Measurements from ENCODE around the gene RNPS1.

RNPS1 gene

DNA sequence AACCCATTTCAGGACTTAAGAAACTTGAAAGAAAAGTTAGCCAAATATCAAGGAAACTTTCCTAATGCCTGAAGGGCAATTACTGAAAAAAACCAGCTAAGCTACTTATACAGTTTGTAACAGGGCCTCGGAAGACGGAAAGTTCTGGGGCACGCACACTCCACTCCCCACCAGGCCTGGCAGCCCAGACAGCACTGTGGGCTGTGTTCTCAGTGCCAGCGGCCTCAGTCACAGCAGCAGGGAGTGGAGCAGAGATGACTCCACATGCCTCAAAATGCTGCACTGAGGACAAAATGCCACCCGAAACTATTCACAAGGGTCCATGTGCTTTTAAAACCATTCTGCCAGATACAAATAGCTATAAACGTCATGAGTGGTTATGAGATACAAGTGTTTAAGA lies 10.2 kb downstream of the RNPS1 start:
- Histone ChIP-seq H3K4me3 (ENCODE audit: low read depth in 1 of 2, low read length in 2 of 2) (no peak overlapping the region), H3K36me3 (ENCODE audit: insufficient read depth, low read length) (peaks cover 98% of the 10 kb centered on the region), H3K27ac (ENCODE audit: low read length) (no peak overlapping the region), H2AFZ (ENCODE audit: low read depth, low read length) (no peak overlapping the region), H3K4me2 (ENCODE audit: insufficient read depth, low read length) (no peak overlapping the region), H3K27me3 (ENCODE audit: insufficient read depth, low read length, poor library complexity) (no peaks in the 10 kb centered on the region), H3K79me2 (ENCODE audit: insufficient read depth, low read length) (peaks cover 55% of the 10 kb centered on the region), H3K9me3 (ENCODE audit: insufficient read depth, low read length, severe bottlenecking) (no peaks in the 10 kb centered on the region), H3K9ac (ENCODE audit: low read depth, low read length) (no peak overlapping the region), H4K20me1 (ENCODE audit: insufficient read depth, low read length) (peaks cover 46% of the 10 kb centered on the region), H3K4me1 (ENCODE audit: insufficient read depth, low read length) (no peaks in the 10 kb centered on the region)
- DNase-seq, result no peak
- no peak for ATAC-seq (ENCODE audit: insufficient read depth, low read depth)
- TF ChIP-seq, protein P1, sequence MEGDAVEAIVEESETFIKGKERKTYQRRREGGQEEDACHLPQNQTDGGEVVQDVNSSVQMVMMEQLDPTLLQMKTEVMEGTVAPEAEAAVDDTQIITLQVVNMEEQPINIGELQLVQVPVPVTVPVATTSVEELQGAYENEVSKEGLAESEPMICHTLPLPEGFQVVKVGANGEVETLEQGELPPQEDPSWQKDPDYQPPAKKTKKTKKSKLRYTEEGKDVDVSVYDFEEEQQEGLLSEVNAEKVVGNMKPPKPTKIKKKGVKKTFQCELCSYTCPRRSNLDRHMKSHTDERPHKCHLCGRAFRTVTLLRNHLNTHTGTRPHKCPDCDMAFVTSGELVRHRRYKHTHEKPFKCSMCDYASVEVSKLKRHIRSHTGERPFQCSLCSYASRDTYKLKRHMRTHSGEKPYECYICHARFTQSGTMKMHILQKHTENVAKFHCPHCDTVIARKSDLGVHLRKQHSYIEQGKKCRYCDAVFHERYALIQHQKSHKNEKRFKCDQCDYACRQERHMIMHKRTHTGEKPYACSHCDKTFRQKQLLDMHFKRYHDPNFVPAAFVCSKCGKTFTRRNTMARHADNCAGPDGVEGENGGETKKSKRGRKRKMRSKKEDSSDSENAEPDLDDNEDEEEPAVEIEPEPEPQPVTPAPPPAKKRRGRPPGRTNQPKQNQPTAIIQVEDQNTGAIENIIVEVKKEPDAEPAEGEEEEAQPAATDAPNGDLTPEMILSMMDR (IDR thresholded peaks at IDR 0.05; ENCODE audit: borderline replicate concordance, extremely low read depth, low read length, poor library complexity, severe bottlenecking), result no peak
- no peak for TF ChIP-seq EZH2 (IDR thresholded peaks at IDR 0.05; ENCODE audit: borderline replicate concordance, low read depth, low read length, severe bottlenecking)

DNA sequence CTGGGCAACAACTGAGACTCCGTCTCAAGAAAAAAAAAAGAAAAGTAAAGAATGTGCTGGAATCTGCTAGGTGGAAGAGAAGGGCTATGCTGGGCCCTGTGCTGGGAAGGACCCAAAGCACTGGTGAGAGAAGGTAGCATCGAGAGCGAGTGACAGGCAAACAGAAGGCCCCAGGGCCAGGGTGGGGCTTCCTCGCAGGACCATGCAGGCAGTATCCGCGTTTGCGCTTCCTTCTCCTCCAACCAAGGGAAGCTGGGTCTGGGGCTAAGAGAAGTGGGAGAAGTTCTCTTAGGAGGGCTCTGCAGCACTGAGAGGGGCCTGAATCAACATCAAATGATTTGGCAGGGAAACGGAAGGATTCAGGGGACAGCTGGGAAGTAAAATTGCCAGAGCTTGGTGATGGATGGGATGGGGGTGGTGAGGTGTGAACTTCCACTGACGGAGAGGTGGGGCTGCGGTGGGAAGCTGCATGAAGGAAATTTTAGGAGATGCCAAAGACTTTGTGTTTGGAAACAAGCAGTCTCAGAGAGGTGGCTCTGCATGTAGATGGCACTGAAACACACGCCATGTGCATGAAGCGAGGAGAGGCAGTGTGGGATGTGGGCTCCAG lies 11.3 kb downstream of the RNPS1 start:
- ATAC-seq (ENCODE audit: insufficient read depth, low read depth), result no peak
- peaks cover 45% of the 10 kb centered on the region for H3K79me2 ChIP-seq (ENCODE audit: insufficient read depth, low read length)

DNA sequence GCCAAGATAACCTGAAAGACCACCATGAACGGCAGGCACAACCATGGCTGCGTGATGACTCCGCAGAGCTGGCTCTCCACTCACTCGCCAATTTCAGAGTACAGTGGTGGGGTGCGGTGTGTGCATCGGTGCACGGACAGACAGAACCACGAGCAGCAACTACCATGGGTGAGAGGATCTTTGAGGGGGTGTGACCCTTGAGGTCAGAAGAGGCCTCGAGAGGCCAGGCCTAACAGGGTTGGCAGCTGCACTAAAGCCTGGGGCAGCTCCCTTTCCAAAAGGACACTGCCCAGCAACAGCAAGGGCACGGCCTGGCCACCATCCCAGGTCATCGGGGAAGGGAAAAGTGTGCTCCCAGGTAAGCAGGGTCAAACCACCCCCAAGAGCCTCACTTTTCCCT lies 14.6 kb downstream of the RNPS1 start:
- peaks cover 21% of the 10 kb centered on the region for H3K79me2 ChIP-seq (ENCODE audit: insufficient read depth, low read length)
- no peak overlapping the region for H3K4me2 ChIP-seq (ENCODE audit: insufficient read depth, low read length)
- no peak overlapping the region for H2AFZ ChIP-seq (ENCODE audit: low read depth, low read length)
- H3K9me3 ChIP-seq (ENCODE audit: insufficient read depth, low read length, severe bottlenecking), result no peaks in the 10 kb centered on the region
- peaks cover 81% of the 10 kb centered on the region for H3K36me3 ChIP-seq (ENCODE audit: insufficient read depth, low read length)
- H3K27ac ChIP-seq (ENCODE audit: low read length), result no peak overlapping the region
- peaks cover 37% of the 10 kb centered on the region for H4K20me1 ChIP-seq (ENCODE audit: insufficient read depth, low read length)
- no peak for DNase-seq
- no peaks in the 10 kb centered on the region for H3K27me3 ChIP-seq (ENCODE audit: insufficient read depth, low read length, poor library complexity)
- no peak overlapping the region for H3K4me3 ChIP-seq (ENCODE audit: low read depth in 1 of 2, low read length in 2 of 2)
- no peak overlapping the region for H3K9ac ChIP-seq (ENCODE audit: low read depth, low read length)
- TF ChIP-seq, protein P1 (IDR thresholded peaks at IDR 0.05; ENCODE audit: borderline replicate concordance, extremely low read depth, low read length, poor library complexity, severe bottlenecking), result no peak
- no peak for TF ChIP-seq EZH2 (IDR thresholded peaks at IDR 0.05; ENCODE audit: borderline replicate concordance, low read depth, low read length, severe bottlenecking)
- no peaks in the 10 kb centered on the region for H3K4me1 ChIP-seq (ENCODE audit: insufficient read depth, low read length)
- ATAC-seq (ENCODE audit: insufficient read depth, low read depth), result no peak

More for the DNA sequence above, 11.3 kb downstream of the RNPS1 start:
- Histone ChIP-seq H4K20me1 (ENCODE audit: insufficient read depth, low read length) (peaks cover 45% of the 10 kb centered on the region), H3K27me3 (ENCODE audit: insufficient read depth, low read length, poor library complexity) (no peaks in the 10 kb centered on the region), H3K36me3 (ENCODE audit: insufficient read depth, low read length) (peaks cover 98% of the 10 kb centered on the region), H2AFZ (ENCODE audit: low read depth, low read length) (no peak overlapping the region), H3K27ac (ENCODE audit: low read length) (no peak overlapping the region), H3K4me2 (ENCODE audit: insufficient read depth, low read length) (no peak overlapping the region), H3K4me3 (ENCODE audit: low read depth in 1 of 2, low read length in 2 of 2) (no peak overlapping the region), H3K9me3 (ENCODE audit: insufficient read depth, low read length, severe bottlenecking) (no peaks in the 10 kb centered on the region), H3K4me1 (ENCODE audit: insufficient read depth, low read length) (no peaks in the 10 kb centered on the region), H3K9ac (ENCODE audit: low read depth, low read length) (no peak overlapping the region)
- DNase-seq, result no peak
- no peak for TF ChIP-seq EZH2 (IDR thresholded peaks at IDR 0.05; ENCODE audit: borderline replicate concordance, low read depth, low read length, severe bottlenecking)
- TF ChIP-seq, protein P1 (IDR thresholded peaks at IDR 0.05; ENCODE audit: borderline replicate concordance, extremely low read depth, low read length, poor library complexity, severe bottlenecking), result no peak

Data from DND-41 (cell line).